Heart left ventricle (tissue), 13 donors: ENCODE data around the gene CKAP2.
"Not testable (repeated sequence)": the region's sequence is repeated elsewhere in the genome, so short reads cannot be mapped to it uniquely, and the experiment has no call there.

Experiments
- CTCF ChIP-seq, 12 donors: fragments of 200-600 bp; sonication (generic) in 4 of 12; IDR thresholded peaks; one replicate each; pipeline versions ENCODE4 v1.5.0 to v1.8.0; 2018 to 2022; ENCODE audit warnings: antibody characterized with exemption in 12 of 12, mild to moderate bottlenecking in 5 of 12
- POLR2A ChIP-seq, 2 donors: fragments of 450-650 bp; IDR thresholded peaks; one replicate each; pipeline ENCODE4 v1.6.1; 2017; ENCODE audit warnings: antibody characterized with exemption in 2 of 2, mild to moderate bottlenecking in 2 of 2, moderate library complexity in 2 of 2
- donor health status: ischemic (EF 13 %, LVEDD 7.1; RV severe dilation, severe dysfunction).
- donor health status: DM: no; HTN: yes; CAD: no.
- donor health status: DM: no; HTN: no; CAD: no.
- donor health status: ischemic (EF 25% LVEDD 6.9; RV normal size, moderate dysfunction).
- donor health status: ischemic (EF 25% LVEDD 5.7; RV mildly dilated, moderate dysfunction).
- donor health status: ischemic (EF 35%, LVEDD 5.7; RV mildly dilated, moderate dysfunction).
- donor health status: nonischemic (EF 11% LVEDD 7.7; RV severe dilation, severe dysfunction).
- donor health status: DM: yes; HTN: yes; CAD: no.
- donor health status: PGD.
- donor health status: ischemic (EF 29% LVEDD 5.4; RV normal size, mild dysfunction).
- donor health status: nonischemic (EF 23%, LVEDD 6.1; RV moderate dilation, normal function).

GRCh38 chr13:52487078-52487477 lies 31.8 kb downstream of the CKAP2 start:
- TF ChIP-seq CTCF, POLR2A (IDR thresholded peaks at IDR 0.05): not testable (repeated sequence)
